Measurements from ENCODE around the gene GBP3.

GRCh38 chr1:89050649-89051033 is 28.0 kb upstream of the GBP3 start:
- TF ChIP-seq POLR2A (IDR thresholded peaks at IDR 0.05; ENCODE audit: low read depth, low read length), result no peak
- TF ChIP-seq TAF1 (IDR thresholded peaks at IDR 0.05; ENCODE audit: borderline replicate concordance, low read depth, low read length), result no peak

Measured in GM12892 (cell line).